HG02970 (cell line): ENCODE results near the gene CEP112.
"Not testable (repeated sequence)": the region's sequence is repeated elsewhere in the genome, so short reads cannot be mapped to it uniquely, and the experiment has no call there.

Experiments
- ATAC-seq: cut with Tn5 transposase; IDR thresholded peaks from one replicate; pipeline ENCODE4 v1.9.1; 2021; ENCODE audit warnings: mild to moderate bottlenecking, moderate library complexity, moderate number of reproducible peaks; ENCODE audit not compliant: unreplicated experiment, low FRiP score

The CEP112 gene

GRCh38 chr17:65711671-65712276, 480.2 kb downstream of the CEP112 start:
- no peak for ATAC-seq

GRCh38 chr17:65707780-65708179, 484.2 kb downstream of the CEP112 start:
- ATAC-seq, result no peak

GRCh38 chr17:65704731-65705130, 487.2 kb downstream of the CEP112 start:
- ATAC-seq, result no peak

DNA sequence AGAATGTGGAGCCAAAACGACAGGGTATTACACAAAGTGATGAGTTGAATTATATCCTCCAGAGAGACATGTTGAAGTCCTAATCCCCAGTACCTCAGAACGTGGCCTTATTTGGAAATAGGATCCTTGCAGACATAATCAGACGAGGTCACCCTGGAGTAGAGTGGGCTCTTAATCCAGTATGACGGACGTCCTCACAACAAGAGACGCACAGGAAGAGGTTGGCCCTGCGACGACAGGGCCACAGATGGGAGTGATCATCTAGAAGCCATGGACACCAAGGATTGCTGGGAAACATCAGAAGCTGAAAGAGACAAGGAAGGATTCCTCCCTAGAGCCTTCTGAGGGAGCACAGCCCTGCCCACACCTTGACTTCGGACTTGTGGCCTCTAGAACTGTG, 488.0 kb downstream of the CEP112 start:
- ATAC-seq, result no peak

- ATAC-seq, result no peak
Measured at GRCh38 chr17:65699459-65699858, 492.5 kb downstream of the CEP112 start.

GRCh38 chr17:65698381-65699061, 493.4 kb downstream of the CEP112 start:
- ATAC-seq, result no peak

DNA sequence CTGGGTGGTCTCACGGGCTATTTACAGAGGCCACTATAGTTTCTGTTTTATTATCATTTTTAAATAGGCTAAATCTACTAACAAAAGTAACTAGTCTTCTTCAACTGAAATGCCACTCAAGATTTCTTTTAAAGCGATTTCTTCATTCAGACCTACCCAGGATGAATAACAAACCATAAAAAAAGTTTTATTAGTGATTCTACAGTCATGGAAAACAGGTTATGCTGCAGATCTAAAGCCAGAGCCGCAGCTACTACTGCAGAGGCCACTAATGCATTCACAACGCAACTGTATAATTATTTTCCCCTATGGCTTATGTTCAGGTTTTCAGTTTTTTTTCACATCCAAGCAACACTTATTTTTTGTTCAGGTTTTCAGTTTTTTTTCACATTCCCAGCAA, 494.3 kb downstream of the CEP112 start:
- ATAC-seq, result no peak

DNA sequence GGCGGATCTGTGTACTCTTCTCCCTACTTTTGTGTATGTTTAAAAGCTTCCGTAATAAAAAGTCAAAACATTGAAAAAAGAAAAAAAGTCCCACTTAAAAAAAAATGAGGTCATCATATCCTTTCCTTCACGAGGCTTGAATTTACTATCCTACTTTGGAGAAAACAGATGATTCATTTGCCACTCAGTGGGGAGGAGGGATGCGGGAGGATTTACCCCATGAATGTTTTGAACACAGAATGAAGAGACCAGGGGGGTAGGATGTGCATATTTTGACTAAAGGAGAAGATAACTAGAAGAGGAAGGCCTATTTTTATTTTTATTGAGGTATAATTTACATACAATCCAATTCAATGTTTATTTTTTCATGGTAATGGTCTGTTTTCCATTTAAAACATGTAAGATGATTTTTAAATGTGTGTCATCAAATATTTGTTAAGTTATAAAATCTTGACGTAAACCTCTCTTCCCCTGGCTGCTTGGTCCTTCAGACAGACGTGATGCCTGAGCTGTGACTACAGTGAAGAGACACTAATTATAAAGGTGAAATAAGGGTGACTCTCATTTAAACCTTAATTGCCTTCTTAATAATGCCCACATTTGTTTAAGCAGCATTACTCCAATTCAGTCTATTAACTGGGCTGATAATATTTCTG, 495.1 kb downstream of the CEP112 start:
- no peak for ATAC-seq

- no peak for ATAC-seq
Measured at GRCh38 chr17:65694601-65695000, 497.3 kb downstream of the CEP112 start.

- no peak for ATAC-seq
Measured at GRCh38 chr17:65690626-65691310, 501.2 kb downstream of the CEP112 start.

DNA sequence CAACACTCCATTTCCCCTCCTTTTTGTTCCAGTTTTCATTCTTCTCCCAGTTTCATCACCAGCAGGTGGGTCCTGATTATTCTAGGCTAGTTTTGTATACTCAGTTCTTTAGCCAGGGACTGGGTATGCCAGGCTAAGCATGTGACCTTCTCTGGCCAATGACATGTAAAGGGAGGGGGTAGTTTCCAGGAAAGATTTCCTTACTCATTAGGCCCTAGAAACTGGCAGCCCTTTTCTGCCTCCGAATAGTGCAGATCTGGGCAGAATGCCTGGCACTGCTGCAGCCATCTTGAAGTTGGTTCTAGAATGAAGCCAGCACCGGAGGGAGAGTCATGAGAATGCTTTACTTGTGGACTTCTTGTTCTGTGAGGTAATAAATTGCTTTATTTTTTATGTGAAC, 503.6 kb downstream of the CEP112 start:
- ATAC-seq, result no peak

GRCh38 chr17:65685110-65685509, 506.8 kb downstream of the CEP112 start:
- ATAC-seq, result no peak

DNA sequence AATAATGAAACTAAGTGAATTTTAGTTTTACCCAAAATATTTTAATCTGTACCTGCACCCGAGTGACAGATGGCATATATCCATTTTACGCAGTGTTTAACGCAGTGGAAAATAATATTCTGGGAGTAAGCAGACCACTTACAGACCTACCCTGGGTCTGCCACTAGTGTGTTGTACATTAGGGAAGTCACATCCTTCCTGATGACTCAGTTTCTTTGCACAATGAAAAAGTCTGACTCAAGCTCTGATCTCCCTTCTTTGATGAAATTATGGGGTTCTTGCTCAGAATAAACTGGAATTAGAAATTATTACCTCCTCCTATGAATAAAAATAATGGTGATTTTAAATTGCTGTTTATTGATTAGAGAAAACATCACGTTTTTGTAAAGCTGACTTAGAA, 507.3 kb downstream of the CEP112 start:
- no peak for ATAC-seq

DNA sequence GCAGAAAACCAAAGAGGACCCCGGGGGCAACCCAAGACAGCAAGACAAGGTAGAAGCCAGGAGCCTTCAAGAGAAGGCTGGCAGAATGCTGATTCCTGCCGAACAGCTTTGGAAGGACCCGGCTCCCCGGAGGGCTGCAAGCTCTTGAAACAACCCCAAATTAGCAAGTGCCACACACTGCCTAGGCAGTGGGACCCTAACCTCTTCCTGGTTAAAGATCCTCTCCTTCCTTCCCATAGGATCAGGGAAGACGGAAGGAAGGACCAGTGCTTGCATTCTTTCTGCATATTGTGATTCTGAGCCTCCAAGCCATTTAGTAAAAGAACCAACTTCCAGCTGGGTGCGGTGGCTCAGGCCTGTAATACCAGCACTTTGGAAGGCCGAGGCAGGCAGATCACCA, 508.5 kb downstream of the CEP112 start:
- no peak for ATAC-seq

DNA sequence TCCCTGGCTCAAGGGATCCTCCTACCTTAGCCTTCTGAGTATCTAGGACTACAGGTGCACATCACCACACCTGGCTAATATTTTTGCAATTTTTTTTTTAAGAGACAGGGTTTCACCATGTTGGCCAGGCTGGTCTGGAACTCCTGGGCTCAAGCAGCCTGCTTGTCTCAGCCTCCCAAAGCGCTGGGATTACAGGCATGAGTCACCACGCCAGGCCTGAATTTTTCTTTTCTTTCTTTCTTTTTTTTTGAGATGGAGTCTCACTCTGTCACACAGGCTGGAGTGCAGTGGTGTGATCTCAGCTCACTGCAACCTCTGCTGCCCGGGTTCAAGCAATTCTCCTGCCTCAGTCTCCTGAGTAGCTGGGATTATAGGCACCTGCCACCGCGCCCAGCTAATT, 510.2 kb downstream of the CEP112 start:
- not testable (repeated sequence) for ATAC-seq

- no peak for ATAC-seq
Measured at GRCh38 chr17:65679165-65679845, 512.6 kb downstream of the CEP112 start.

- ATAC-seq, result no peak
Measured at GRCh38 chr17:65678546-65678945, 513.4 kb downstream of the CEP112 start.

- ATAC-seq, result no peak
Measured at GRCh38 chr17:65677932-65678331, 514.0 kb downstream of the CEP112 start.

DNA sequence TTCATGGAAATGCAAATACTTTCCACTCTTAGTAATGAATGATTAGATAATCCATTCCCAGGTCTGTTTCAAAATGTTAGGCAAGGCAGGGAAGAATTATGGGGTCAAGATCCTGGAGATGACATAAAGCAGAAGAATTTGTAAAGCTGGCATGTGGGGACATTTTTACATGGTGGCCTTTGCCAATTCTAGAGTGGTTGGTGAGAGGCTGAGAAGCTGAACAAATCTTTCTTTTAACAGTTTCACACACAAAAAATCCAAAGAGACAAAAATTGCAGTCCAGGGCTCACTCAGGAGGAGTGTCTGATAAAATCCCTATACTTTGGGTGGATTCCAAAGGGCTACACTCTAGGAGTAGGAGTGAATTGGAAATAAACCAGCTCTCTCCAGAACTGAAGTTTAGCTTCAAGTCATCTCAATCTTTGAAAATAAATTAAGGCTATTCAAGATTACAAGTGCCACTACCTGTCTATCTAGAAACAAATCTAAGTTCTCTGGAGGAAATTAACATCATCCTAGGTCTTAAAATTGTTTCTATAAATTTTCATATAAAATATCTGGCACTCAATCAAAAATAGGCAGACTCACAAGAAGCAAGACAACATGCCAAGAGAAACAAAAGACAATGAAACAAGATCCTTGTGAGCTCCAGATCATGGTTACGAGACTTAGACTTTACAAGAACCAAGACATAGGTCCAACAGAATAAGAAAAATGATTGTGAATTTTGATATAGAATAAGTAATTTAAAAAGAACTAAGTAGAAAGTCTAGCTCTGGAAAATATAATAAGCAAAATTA, 517.5 kb downstream of the CEP112 start:
- no peak for ATAC-seq
